H1 (cell line): ENCODE measurements around the gene ZNF581. TPM values are rescaled to one million over a fixed set of nuclear protein-coding genes. Genes with fewer than 3 reads are reported as not detected.

ENCODE experiments used
- ATF2 ChIP-seq: IDR thresholded peaks from 2 replicates; pipeline ENCODE4 v1.6.1; 2012; ENCODE audit warnings: low read length, inconsistent platforms
- CBX5 ChIP-seq: fragments of 300-800, 300-1000 bp; sonication (generic); IDR thresholded peaks from 2 replicates; pipeline ENCODE4 v1.7.1; 2016; ENCODE audit warnings: antibody characterized with exemption, low read length, low read depth
- CHD7 ChIP-seq: fragments of 300-600 bp; sonication (generic); IDR thresholded peaks from 2 replicates; pipeline ENCODE4 v1.7.1; 2012; ENCODE audit warnings: low read length, moderate library complexity, mild to moderate bottlenecking, inconsistent platforms; ENCODE audit not compliant: insufficient replicate concordance
- CREB1 ChIP-seq: IDR thresholded peaks from 2 replicates; pipeline ENCODE4 v1.6.1; 2012; ENCODE audit warnings: inconsistent platforms
- KDM1A ChIP-seq: fragments of 200-600, 300-600 bp; sonication (generic); IDR thresholded peaks from 2 replicates; pipeline ENCODE4 v1.7.1; 2016; ENCODE audit warnings: mild to moderate bottlenecking, low read length, borderline replicate concordance
- KDM5A ChIP-seq: fragments of 200-600 bp; IDR thresholded peaks from 2 replicates; pipeline ENCODE4 v1.7.1; 2012; ENCODE audit warnings: mild to moderate bottlenecking, low read length, inconsistent platforms, mixed read lengths
- NRF1 ChIP-seq: IDR thresholded peaks from 2 replicates; pipeline ENCODE4 v1.6.1; 2011; ENCODE audit warnings: mild to moderate bottlenecking, low read depth, low read length, improper control_type of control experiment
- SP2 ChIP-seq: IDR thresholded peaks from 2 replicates; pipeline ENCODE4 v1.6.1; 2012; ENCODE audit warnings: mild to moderate bottlenecking, low read length, inconsistent platforms
- SP4 ChIP-seq: IDR thresholded peaks from 2 replicates; pipeline ENCODE4 v1.6.1; 2012; ENCODE audit warnings: low read length, inconsistent platforms
- TBP ChIP-seq: IDR thresholded peaks from 2 replicates; pipeline ENCODE4 v1.6.1; 2011; ENCODE audit warnings: low read depth, low read length, improper control_type of control experiment
- polyA plus RNA-seq, 7 experiments: library from polyadenylated mRNA; depleted of rRNA in 3 of 7; stranded (reverse) in 5 of 7; unstranded in 2 of 7; fragments of >200 nt in 5 of 7; fragments of 200-250 nt in 2 of 7; gene quantifications; 1 replicate in 5 of 7; 2 replicates in 1 of 7; 4 replicates in 1 of 7; pipeline versions ENCODE4 v1.2.1 to v1.2.3, GENCODE V29; 2011 to 2013; ENCODE audit warnings: missing spikeins in 2 of 7, mixed read lengths in 2 of 7
- total RNA-seq: library from RNA; stranded (reverse); fragmentation: NEBNext Ultra II Directional; extraction: Animal tissue kit (Norgen Biotek cat#: 25700); gene quantifications from 2 replicates; pipeline ENCODE4 v1.2.1, GENCODE V29; 2021

Gene ZNF581
- total and polyA plus RNA-seq, 2 of the 8 experiments (the other 6 are each of a cell fraction or from before 2014, with no cell fraction given): 73.0 to 76.1 TPM

DNA sequence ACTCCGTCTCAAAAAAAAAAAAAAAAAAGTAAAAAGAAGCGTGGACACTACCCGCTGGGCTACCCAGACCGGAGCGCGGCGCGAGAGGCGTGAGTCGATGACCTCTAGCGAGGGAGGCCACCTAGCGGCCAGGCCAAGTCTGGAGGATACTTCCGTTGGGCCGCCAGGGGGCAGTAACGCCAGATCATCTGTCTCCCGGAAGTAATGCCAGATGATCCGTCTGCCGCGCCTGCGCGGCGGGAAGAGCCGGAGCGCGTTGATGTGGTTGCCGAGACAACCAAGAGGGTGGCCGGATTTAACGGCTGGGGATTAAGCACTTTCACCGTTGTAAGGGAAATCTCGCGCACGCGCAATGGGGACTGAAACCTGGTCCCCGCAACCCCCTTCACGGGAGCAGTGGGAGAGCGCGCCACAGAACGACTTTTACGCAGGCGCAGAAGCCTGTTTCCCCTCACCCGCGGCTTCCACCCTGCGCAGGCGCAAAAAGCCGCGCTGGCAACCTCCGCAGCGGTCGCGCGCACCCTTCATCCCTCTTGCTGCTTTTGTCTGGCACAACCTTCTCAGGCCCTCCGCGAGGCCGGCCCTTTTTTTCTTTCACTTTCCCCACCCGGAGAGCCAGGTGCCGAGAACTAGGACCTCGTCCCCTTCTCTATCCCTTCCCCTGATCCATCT is 10.3 kb downstream of the ZNF581 start (continued):
- TF ChIP-seq CHD7: no peak
- TF ChIP-seq TBP: peak; percentile 47; the same call in 1 of the 2 replicates
- TF ChIP-seq SP2: 0 out of 2 replicates have a peak, but pooled peaks have one; percentile 10
- TF ChIP-seq KDM1A: no peak
- TF ChIP-seq CREB1: peak; percentile 70
- TF ChIP-seq KDM5A: no peak
- peak; percentile 72; the same call in 1 of the 2 replicates for TF ChIP-seq SP4
- peak; percentile 82 for TF ChIP-seq NRF1
- TF ChIP-seq CBX5: no peak
- TF ChIP-seq ATF2: no peak
